ENCODE data around the gene MEST.

The MEST gene

GRCh38 chr7:130492523-130493274 lies 814 bp downstream of the MEST start:
- H3K4me1 ChIP-seq (ENCODE audit: insufficient read depth, low read length), result no peaks in the 10 kb centered on the region
- DNase-seq, result no peak
- ATAC-seq (ENCODE audit: insufficient read depth, low read depth), result no peak
- no peaks in the 10 kb centered on the region for H3K27me3 ChIP-seq (ENCODE audit: insufficient read depth, low read length, poor library complexity)
- no peaks in the 10 kb centered on the region for H3K79me2 ChIP-seq (ENCODE audit: insufficient read depth, low read length)
- H3K9ac ChIP-seq (ENCODE audit: low read depth, low read length), result no peak overlapping the region
- no peak overlapping the region for H3K4me3 ChIP-seq (ENCODE audit: low read depth in 1 of 2, low read length in 2 of 2)
- H2AFZ ChIP-seq (ENCODE audit: low read depth, low read length), result no peak overlapping the region
- H3K36me3 ChIP-seq (ENCODE audit: insufficient read depth, low read length), result no peaks in the 10 kb centered on the region
- peaks cover 19% of the 10 kb centered on the region for H3K9me3 ChIP-seq (ENCODE audit: insufficient read depth, low read length, severe bottlenecking)
- TF ChIP-seq EZH2 (IDR thresholded peaks at IDR 0.05; ENCODE audit: borderline replicate concordance, low read depth, low read length, severe bottlenecking) (no peak), CTCF (IDR thresholded peaks at IDR 0.05; ENCODE audit: borderline replicate concordance, extremely low read depth, low read length, poor library complexity, severe bottlenecking) (no peak)
- no peak overlapping the region for H3K4me2 ChIP-seq (ENCODE audit: insufficient read depth, low read length)
- H3K27ac ChIP-seq (ENCODE audit: low read length), result no peak overlapping the region
- no peaks in the 10 kb centered on the region for H4K20me1 ChIP-seq (ENCODE audit: insufficient read depth, low read length)

- H3K9ac ChIP-seq (ENCODE audit: low read depth, low read length), result no peak overlapping the region
Observed at GRCh38 chr7:130493275-130493873, 1.5 kb downstream of the MEST start.

GRCh38 chr7:130494431-130494858 lies 2.6 kb downstream of the MEST start:
- Histone ChIP-seq H3K9me3 (ENCODE audit: insufficient read depth, low read length, severe bottlenecking) (peaks cover 19% of the 10 kb centered on the region), H3K4me2 (ENCODE audit: insufficient read depth, low read length) (no peak overlapping the region), H3K27me3 (ENCODE audit: insufficient read depth, low read length, poor library complexity) (no peaks in the 10 kb centered on the region), H3K9ac (ENCODE audit: low read depth, low read length) (no peak overlapping the region), H2AFZ (ENCODE audit: low read depth, low read length) (no peak overlapping the region), H3K4me3 (ENCODE audit: low read depth in 1 of 2, low read length in 2 of 2) (no peak overlapping the region), H3K27ac (ENCODE audit: low read length) (no peak overlapping the region), H3K79me2 (ENCODE audit: insufficient read depth, low read length) (no peaks in the 10 kb centered on the region), H3K4me1 (ENCODE audit: insufficient read depth, low read length) (no peaks in the 10 kb centered on the region), H4K20me1 (ENCODE audit: insufficient read depth, low read length) (no peaks in the 10 kb centered on the region), H3K36me3 (ENCODE audit: insufficient read depth, low read length) (no peaks in the 10 kb centered on the region)
- TF ChIP-seq CTCF (IDR thresholded peaks at IDR 0.05; ENCODE audit: borderline replicate concordance, extremely low read depth, low read length, poor library complexity, severe bottlenecking) (no peak), EZH2 (IDR thresholded peaks at IDR 0.05; ENCODE audit: borderline replicate concordance, low read depth, low read length, severe bottlenecking) (no peak)
- no peak for ATAC-seq (ENCODE audit: insufficient read depth, low read depth)
- DNase-seq, result no peak

More at GRCh38 chr7:130493275-130493873, 1.5 kb downstream of the MEST start:
- TF ChIP-seq EZH2 (IDR thresholded peaks at IDR 0.05; ENCODE audit: borderline replicate concordance, low read depth, low read length, severe bottlenecking) (no peak), CTCF (IDR thresholded peaks at IDR 0.05; ENCODE audit: borderline replicate concordance, extremely low read depth, low read length, poor library complexity, severe bottlenecking) (no peak)
- H3K4me3 ChIP-seq (ENCODE audit: low read depth in 1 of 2, low read length in 2 of 2), result no peak overlapping the region
- H3K9me3 ChIP-seq (ENCODE audit: insufficient read depth, low read length, severe bottlenecking), result peaks cover 19% of the 10 kb centered on the region
- H2AFZ ChIP-seq (ENCODE audit: low read depth, low read length), result no peak overlapping the region
- H3K36me3 ChIP-seq (ENCODE audit: insufficient read depth, low read length), result no peaks in the 10 kb centered on the region
- H3K4me2 ChIP-seq (ENCODE audit: insufficient read depth, low read length), result no peak overlapping the region
- H3K79me2 ChIP-seq (ENCODE audit: insufficient read depth, low read length), result no peaks in the 10 kb centered on the region
- H3K4me1 ChIP-seq (ENCODE audit: insufficient read depth, low read length), result no peaks in the 10 kb centered on the region
- DNase-seq (no peak), ATAC-seq (ENCODE audit: insufficient read depth, low read depth) (no peak)
- no peaks in the 10 kb centered on the region for H4K20me1 ChIP-seq (ENCODE audit: insufficient read depth, low read length)
- no peaks in the 10 kb centered on the region for H3K27me3 ChIP-seq (ENCODE audit: insufficient read depth, low read length, poor library complexity)
- no peak overlapping the region for H3K27ac ChIP-seq (ENCODE audit: low read length)

Data from DND-41 (cell line).